GM18870 (cell line): ENCODE measurements around the gene SSH2.
"Not testable (repeated sequence)": the region's sequence is repeated elsewhere in the genome, so short reads cannot be mapped to it uniquely, and the experiment has no call there.

Source experiments
- ATAC-seq: cut with Tn5 transposase; IDR thresholded peaks from one replicate; pipeline ENCODE4 v1.9.1; 2021; ENCODE audit warnings: moderate library complexity; ENCODE audit not compliant: unreplicated experiment

Gene SSH2

GRCh38 chr17:29747660-29748059 is 182.4 kb downstream of the SSH2 start:
- no peak for ATAC-seq

- no peak for ATAC-seq
These were observed 183.4 kb downstream of the SSH2 start for GRCh38 chr17:29746669-29747068.

- no peak for ATAC-seq
These were observed 185.9 kb downstream of the SSH2 start for GRCh38 chr17:29744121-29744520.

- ATAC-seq: no peak
These were observed 187.9 kb downstream of the SSH2 start for GRCh38 chr17:29742210-29742513.

GRCh38 chr17:29740017-29740416 is 190.0 kb downstream of the SSH2 start:
- no peak for ATAC-seq

- ATAC-seq: no peak
These were observed 195.4 kb downstream of the SSH2 start for GRCh38 chr17:29734640-29735039.

GRCh38 chr17:29733166-29733565 is 196.9 kb downstream of the SSH2 start:
- no peak for ATAC-seq

- ATAC-seq: no peak
These were observed 197.4 kb downstream of the SSH2 start for GRCh38 chr17:29732613-29733012.

GRCh38 chr17:29732209-29732608 is 197.8 kb downstream of the SSH2 start:
- ATAC-seq: no peak

- ATAC-seq: no peak
These were observed 198.5 kb downstream of the SSH2 start for GRCh38 chr17:29731589-29731929.

- no peak for ATAC-seq
These were observed 201.5 kb downstream of the SSH2 start for GRCh38 chr17:29728490-29728889.

GRCh38 chr17:29726715-29727252 is 203.2 kb downstream of the SSH2 start:
- no peak for ATAC-seq

- ATAC-seq: not testable (repeated sequence)
These were observed 204.6 kb downstream of the SSH2 start for GRCh38 chr17:29725408-29725807.

GRCh38 chr17:29723278-29724047 is 206.6 kb downstream of the SSH2 start:
- ATAC-seq: peak; percentile 4

- ATAC-seq: peak; percentile 56
These were observed 207.4 kb downstream of the SSH2 start for GRCh38 chr17:29722411-29723198.

- no peak for ATAC-seq
These were observed 209.5 kb downstream of the SSH2 start for GRCh38 chr17:29720551-29720950.

- ATAC-seq: no peak
These were observed 210.6 kb downstream of the SSH2 start for GRCh38 chr17:29719469-29719868.

- ATAC-seq: no peak
These were observed 211.5 kb downstream of the SSH2 start for GRCh38 chr17:29718446-29719039.

GRCh38 chr17:29717817-29718216 is 212.2 kb downstream of the SSH2 start:
- ATAC-seq: no peak

GRCh38 chr17:29716566-29716965 is 213.5 kb downstream of the SSH2 start:
- no peak for ATAC-seq

- no peak for ATAC-seq
These were observed 214.3 kb downstream of the SSH2 start for GRCh38 chr17:29715680-29716079.

- no peak for ATAC-seq
These were observed 215.9 kb downstream of the SSH2 start for GRCh38 chr17:29714146-29714545.
